HG03378 (cell line): ENCODE measurements around the gene IRAK3.
"Not testable (repeated sequence)": the region's sequence is repeated elsewhere in the genome, so short reads cannot be mapped to it uniquely, and the experiment has no call there.

ENCODE experiments used
- ATAC-seq: cut with Tn5 transposase; IDR thresholded peaks from one replicate; pipeline ENCODE4 v1.9.1; 2021; ENCODE audit warnings: mild to moderate bottlenecking, moderate library complexity; ENCODE audit not compliant: unreplicated experiment

Gene IRAK3

DNA sequence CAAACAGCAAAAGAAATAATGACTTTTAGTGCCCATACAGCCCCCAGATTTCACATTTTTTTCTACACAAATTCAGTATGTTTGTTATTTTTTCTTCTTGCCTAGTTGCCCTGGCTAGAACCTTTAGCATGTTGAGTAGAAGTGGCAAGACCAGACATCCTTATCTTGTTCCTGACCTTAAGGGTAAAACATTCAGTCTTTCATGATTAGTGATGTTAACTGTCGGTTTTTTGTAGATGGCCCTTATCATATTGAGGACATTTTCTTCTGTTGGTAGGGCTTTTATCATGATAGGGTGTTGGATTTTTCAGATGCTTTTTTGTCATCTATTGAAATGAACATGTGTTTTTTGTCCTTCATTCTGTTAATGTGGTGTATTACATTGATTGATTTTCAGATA lies 17.1 kb downstream of the IRAK3 start:
- ATAC-seq, result no peak

- ATAC-seq, result no peak
Measured at GRCh38 chr12:66210840-66211239, 21.8 kb downstream of the IRAK3 start.

DNA sequence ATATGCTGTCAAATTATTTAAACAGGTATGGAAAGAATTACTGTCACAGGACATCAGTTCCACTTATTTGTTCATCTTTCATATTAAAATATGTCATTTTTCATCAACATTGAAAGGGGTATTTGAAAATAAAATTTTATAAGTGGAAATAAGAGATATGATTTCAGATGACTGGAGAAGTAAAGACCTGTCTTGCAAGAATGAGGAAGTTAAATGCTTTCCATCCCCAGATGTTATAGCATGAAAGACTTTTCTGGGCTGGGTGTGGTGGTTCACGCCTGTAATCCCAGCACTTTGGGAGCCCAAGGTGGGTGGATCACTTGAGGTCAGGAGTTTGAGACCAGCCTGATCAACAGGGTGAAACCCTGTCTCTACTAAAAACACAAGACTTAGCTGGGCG lies 22.6 kb downstream of the IRAK3 start:
- not testable (repeated sequence) for ATAC-seq

DNA sequence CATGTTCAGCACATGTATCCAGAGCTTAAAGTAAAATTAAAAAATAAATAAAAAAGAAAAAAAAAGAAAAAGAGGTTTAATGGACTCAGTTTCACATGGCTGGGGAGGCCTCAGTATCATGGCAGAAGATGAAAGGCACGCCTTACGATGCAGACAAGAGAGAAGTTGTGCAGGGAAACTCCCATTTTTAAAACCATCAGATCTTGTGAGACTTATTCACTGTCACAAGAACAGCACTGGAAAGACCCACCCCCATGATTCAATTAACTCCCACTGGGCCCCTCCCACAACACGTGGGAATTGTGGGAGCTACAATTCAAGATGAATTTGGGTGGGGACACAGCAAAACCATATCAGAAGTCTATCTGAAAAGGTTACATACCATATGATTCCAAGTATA lies 24.0 kb downstream of the IRAK3 start:
- ATAC-seq, result not testable (repeated sequence)

DNA sequence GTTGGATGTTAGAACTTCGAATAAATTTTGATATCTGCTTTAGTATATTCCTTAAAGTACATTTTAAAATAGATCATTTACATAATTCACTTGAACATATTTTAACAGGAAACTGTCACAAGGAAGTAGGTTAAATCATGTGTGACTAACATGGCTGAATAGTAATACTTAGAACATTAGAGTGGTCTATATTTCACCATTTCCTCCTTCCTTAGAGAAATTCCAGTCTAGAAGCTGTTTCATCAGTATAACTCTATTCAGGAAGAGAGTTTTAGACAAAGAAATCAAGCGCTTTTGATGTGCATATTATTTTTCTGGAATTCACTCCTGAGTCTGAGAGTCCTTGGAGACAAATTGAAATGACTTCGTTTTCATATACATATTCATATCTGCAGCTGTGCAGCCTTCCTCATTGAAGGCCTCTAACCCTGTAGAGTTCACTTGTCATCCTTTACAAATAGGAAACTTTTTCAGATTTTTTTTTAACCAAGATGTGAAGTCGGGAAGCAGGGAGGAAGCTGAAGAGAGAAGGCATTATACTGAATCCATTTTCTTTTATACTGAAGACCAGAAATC lies 28.4 kb downstream of the IRAK3 start:
- no peak for ATAC-seq

GRCh38 chr12:66228462-66228861 lies 39.4 kb downstream of the IRAK3 start:
- no peak for ATAC-seq

GRCh38 chr12:66232263-66232662 lies 43.2 kb downstream of the IRAK3 start:
- no peak for ATAC-seq

- peak; percentile 99 for ATAC-seq
Measured at GRCh38 chr12:66234037-66234693, 45.2 kb downstream of the IRAK3 start.

DNA sequence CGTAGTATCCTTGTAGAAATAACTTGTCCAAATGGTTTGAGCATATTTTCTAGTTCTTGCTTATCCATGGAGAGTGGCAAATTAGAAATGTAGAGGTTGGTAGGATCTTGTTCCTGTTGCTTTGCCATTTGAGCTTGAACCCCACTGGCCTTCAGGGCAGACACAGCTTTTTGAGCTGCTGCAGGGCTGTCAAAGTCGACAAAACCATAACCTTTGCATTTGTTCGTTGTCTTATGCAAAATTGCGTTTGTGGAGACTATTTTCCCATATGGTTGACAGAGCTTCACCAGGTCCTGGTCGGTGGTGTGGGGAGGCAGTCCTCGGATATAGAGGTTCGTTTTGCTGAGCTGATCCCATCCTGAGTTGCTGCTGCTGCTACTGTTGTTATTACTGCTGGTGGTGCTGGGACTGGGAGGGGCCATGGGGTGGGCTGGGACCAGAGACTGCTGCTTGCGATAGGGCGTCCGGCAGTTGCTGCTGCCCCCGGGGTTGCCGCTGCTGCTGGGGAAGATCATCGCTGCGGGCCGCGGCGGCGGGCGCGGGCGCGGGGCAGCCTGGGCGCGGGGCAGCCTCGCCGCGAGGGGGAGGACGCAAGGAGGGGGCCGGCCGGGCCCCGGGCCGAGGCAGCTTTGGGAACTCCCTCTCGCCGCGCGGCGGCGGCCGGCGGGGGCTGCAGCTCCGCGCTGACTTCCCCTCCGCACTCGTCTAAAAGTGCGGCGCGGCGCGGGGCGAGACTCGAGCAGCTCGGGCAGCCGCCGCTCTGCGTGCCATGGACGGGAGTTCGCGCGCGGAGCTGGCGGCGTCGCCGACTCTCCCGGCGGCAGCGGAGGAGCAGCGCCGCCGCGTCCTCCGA lies 46.0 kb downstream of the IRAK3 start:
- ATAC-seq, result peak; percentile 26

DNA sequence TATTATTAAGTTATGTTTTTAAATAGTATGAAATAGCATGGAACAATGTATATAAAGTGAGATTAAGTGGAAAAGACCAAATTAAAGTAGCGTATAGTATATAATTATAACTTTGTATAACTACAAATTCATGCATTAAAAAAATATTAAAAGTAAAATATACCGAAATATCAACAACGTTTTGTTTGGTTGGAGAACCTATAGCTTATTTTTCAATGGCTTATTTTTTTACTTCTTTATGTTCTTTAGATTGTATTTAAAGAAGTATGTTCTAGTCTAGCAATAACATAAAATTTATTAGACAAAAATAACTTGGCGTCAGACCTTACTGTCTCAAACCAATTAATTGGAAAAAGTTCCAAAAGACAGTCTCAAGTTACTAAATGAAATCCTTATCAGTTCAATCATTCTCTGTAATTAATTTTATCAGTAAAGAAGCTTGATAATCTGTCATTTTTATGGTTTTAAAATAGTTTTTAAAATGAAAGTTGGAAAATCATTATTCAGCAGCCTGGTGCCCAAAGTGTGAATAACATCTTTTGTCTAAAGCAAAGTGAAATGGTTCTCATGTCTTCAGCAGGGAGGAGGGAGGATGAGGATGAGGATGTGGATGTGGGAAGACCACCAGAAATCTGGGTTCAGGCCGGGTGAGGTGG lies 46.7 kb downstream of the IRAK3 start:
- no peak for ATAC-seq

GRCh38 chr12:66236282-66236675 lies 47.3 kb downstream of the IRAK3 start:
- not testable (repeated sequence) for ATAC-seq

GRCh38 chr12:66236969-66237368 lies 48.0 kb downstream of the IRAK3 start:
- ATAC-seq, result no peak

DNA sequence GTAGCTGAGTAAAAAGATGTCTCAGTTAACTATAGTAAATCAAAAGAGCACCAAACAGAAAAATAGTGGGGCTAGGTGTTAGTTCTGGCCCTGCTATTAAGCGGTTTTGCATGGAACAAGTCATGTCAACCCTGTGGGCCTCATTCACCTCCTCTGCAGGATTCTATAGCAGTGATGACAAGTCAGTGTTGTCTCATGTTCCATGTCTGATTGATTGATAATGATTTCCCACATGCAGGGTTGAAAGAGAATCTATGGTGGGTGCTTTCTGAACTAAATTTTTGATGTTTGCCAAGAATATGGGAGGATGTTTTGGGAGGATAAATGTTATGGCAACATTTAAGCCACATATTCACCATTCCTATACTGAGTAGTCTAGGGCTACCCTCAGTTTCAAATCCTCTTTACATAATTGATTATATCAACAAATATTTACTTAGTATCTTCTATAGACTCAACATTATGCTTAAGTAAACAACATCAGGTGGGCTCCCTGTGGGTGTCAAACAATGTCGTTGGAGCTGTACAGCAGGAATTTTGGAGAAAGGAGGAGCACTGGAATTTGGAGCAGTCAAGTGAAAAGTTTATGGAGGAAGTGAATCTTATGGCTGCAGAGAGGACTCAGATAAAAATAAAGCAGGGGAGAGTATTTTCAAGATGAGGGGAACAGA lies 48.6 kb downstream of the IRAK3 start:
- ATAC-seq, result no peak

DNA sequence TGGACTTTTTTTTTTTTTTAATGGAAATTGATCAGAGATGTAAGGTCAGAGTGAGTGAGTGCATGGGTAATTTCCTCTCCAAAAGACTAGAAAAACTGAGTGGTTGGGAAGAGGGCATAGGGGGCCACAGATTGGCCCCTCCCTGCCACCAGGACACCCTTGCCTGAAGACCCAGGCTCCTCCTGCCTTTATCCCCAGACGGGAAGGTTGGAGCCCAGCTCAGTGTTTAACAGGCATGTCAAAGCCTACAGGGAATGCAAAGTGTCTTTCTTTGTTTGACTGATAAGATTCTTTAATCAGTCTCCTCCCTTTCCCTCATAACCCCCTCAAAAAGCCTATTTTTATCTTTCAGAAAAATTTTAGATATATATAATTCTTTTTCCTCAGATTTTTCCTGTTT lies 50.3 kb downstream of the IRAK3 start:
- ATAC-seq, result no peak

GRCh38 chr12:66240096-66240820 lies 51.2 kb downstream of the IRAK3 start:
- no peak for ATAC-seq

DNA sequence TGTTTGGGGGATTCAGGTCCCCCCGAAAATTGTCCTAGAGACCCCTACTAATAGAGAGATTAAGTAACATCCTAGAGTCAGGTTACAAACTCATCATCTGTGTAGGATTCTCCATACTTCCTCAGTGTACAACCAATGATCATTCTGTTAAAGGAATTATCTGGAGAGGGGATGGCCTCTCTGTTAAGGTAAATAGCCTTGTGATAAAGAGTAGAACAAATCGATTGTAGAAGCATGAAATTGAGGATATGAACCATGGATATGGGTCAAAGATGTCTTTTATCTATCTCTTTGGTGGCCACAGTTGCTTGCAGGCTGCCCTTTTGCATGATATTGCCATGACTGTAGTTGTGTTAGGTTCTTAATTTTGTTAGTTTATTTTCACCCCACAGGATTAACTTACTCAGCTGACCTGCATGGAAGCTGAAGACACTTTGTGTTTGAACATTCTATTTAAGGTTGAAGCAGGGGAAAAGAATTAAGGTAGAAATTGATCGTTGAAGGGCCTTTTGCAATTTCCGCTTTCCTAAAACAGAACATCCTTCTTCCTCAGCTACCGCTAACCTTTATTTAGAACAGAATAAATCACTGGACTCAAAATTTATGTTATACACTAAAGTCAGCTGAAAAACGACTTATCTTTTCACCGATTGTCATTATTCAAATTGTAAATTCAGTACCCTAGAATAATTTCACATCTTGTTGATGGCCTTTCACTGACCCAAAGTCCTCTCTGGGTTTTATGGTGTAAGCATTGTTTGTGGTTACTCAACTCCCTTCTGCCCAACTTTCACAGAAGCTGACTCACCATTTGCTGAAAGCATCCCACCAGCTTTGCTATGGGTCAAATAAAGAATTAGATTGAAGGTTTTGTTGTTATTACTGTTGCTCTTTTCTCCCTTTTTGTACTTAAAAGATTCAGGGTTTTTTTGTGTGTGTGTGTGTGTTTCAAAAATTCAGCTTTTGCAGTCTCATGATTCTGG lies 52.3 kb downstream of the IRAK3 start:
- no peak for ATAC-seq

- no peak for ATAC-seq
Measured at GRCh38 chr12:66242311-66242710, 53.3 kb downstream of the IRAK3 start.

GRCh38 chr12:66243911-66244310 lies 54.9 kb downstream of the IRAK3 start:
- ATAC-seq, result no peak

- ATAC-seq, result no peak
Measured at GRCh38 chr12:66244446-66244845, 55.4 kb downstream of the IRAK3 start.
